HG02642 (cell line): ENCODE measurements around the gene TEX26.

Source experiments
- ATAC-seq: cut with Tn5 transposase; IDR thresholded peaks from one replicate; pipeline ENCODE4 v1.9.1; 2021; ENCODE audit warnings: mild to moderate bottlenecking; ENCODE audit not compliant: unreplicated experiment, poor library complexity

The TEX26 gene

DNA sequence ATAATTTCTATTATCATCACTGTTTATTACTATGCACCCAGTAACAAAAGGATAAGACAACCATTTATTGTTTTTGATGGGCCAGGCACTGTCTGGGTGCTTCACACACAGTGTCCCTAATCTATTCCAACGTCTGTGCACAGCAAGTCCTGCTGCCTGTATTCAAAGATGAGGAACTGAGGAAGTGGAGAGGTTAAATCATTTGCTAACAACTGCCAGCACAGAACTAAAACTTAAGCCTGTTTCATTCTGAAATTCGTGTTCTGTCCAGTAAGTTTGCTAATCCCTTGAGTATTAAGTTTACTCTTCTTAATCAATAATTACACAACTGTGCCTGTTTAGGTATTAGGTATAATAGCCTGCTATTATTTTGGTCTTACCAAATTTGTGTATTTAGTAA is 41.9 kb downstream of the TEX26 start:
- no peak for ATAC-seq

DNA sequence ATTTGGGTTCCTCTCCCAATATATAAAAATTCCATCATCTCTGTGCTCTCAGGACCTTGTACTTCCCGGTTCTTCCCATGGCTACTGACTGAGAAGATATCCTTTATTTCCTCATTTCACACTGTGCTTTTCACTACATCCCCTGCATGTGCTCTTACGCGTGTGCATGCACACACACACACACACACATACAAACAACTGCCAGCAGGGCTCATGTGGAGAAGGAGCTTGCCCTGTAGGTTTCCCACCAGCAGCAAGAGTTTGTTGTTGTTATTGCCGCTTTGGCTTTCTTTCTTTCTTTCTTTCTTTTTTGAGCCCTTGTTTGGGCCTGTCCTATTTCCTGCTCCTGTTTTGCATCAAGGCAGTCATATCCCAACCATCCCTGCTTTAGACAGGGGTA is 43.6 kb downstream of the TEX26 start:
- no peak for ATAC-seq

- peak; percentile 41 for ATAC-seq
Observed at GRCh38 chr13:30978981-30979956, 46.8 kb downstream of the TEX26 start.

DNA sequence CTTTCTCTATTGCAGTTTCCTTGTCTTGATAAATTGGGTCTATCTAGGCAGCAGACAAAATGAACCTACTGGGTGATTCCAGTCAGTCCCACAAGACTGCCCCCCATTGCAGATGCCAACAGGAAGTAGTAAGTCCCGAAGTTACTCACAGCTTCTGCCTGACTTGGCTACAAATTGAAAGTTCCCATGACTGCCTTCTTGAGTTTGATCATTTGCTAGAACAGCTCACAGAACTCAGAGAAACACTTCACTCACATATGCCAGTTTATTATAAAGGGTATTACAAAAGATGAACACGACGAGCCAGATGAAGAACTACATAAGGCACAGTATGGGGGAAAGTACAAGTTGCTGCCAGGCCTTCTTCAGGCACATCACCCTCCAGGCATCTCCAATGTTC is 50.0 kb downstream of the TEX26 start:
- ATAC-seq: no peak

GRCh38 chr13:30982906-30983305 is 50.5 kb downstream of the TEX26 start:
- no peak for ATAC-seq

DNA sequence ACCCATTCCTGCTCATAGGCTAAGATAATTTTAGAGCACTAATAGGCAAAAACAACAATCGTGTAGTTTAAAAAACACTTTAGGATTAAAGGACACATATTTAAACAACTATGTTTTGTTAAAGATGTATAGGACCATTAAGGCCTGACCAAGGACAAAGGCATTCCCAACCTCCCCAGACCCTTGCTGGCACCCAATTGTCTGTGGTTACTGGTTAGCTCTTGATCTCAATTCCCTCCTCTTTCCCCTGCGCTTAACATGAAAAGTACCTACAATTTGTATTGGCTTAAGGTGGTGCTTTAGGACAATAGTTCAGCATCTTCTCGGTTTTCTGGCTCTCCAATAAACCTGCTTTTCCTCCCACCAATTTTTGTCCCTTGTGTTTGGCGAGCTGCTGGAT is 51.0 kb downstream of the TEX26 start:
- ATAC-seq: no peak

DNA sequence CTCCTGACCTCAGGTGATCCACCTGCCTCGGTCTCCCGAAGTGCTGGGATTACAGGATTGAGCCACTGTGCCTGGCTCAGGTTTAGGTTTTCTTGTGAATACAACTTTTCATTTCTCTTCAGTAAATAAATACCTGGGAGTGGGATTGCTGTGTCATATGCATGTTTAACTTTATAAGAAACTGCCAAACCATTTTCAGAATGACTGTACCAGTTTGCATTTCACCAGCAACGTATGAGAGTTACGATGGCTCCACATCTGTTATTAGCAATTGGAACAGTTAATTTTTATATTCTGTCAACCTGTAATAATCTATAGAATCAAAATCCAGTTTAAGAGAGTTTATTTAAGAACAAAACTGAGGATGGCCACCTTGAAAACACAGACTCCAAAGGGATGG is 52.2 kb downstream of the TEX26 start:
- peak; percentile 61 for ATAC-seq

GRCh38 chr13:30985637-30986205 is 53.3 kb downstream of the TEX26 start:
- ATAC-seq: no peak

- ATAC-seq: no peak
Observed at GRCh38 chr13:30991184-30991583, 58.7 kb downstream of the TEX26 start.

DNA sequence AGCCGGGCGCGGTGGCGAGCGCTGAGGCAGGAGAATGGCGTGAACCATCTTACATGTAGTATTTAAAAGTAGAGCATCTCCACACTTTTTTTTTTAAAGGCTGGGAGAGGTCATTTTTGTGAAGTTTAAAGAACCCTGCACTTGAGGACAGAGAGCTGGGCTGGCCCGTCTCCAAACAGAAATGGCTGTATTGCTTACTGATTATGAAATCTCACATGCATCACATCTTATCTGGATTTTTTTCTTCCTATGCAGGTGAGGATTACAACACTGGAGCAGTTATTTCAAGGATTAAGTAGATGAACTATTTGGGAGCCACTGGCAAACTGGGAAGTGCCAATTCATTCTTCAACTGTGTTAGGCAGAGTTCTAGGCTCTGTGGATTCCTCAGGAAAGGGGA is 59.5 kb downstream of the TEX26 start:
- ATAC-seq: no peak

DNA sequence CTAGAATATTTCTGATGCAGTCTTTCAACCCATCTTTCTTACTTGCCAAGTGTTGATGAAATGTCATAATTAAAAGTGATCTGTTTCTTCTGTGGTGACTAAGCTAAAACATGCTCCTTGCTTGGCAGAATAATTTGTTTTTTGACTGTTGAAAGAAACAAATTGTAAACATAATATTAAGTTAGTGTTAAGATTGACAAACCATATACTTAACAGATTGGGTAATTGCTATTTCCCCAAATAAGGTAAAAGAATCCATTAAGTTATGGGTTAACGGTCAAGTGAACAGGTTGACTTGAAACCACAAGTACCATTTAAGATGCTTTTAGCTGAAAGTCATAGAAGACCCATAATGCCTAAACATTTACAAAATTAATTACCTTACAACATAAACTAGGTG is 62.9 kb downstream of the TEX26 start:
- no peak for ATAC-seq

DNA sequence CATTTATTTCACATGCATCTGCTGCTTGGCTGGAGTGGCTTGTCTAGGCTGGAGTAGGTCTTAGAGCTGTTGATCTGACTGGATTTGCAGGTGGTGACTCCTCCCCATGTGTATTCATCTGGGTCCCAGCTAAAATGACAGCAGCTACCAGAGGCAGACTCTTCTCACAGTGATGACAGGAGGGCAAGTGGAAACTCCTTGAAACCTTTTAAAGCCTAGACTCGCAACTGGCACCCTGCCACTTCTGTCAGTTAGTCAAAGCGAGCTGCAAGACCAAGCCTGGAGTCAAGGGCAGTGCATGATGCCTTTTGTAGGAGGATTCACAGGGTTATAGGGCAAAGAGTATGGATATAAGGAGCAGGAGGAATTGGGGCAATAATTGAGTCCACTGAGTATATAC is 65.2 kb downstream of the TEX26 start:
- ATAC-seq: no peak

DNA sequence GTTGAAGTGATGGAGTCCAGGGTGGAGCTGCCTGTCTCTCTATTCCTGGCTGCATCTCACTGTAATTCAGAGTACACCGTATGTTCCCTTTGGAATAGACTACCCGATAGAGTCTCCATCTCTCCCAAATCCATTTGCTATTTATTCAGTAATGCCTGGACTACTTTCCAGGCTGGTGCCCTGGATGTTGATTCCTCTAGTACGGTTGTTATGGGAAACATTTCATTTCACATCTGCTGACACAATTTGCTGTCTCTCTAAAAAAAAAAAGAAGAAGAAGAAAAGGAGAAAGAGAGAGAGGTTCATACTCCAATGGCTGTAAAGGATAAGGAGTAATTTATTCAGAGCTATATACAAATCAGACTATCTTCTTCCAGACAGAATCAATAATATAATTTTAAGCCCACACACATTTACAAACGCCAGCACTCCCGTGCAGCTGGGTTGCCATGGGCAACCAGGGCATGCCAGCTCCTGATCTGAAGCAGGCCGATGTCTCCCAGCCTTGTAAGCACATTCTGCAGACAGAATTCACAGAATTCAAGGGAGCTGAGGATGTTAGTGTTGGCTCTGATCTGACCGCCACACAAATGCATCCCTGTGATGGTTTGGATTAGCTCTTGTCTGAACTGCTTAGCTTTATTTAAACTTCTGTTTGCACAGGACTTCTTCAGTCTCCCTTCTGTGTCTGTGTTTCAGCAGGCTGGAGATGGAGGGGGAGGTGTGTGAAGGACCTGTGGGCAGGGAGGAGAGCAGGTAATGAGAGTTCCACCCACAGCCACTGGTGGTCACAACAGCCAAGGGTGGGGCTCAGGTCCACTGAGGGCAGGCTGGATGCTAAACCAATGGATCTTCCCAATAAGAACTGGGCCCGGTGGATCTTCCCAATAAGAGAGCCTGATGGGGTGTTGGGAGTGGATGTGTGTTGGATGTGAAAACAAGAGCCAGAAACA is 66.0 kb downstream of the TEX26 start:
- ATAC-seq: no peak

- no peak for ATAC-seq
Observed at GRCh38 chr13:31000889-31001288, 68.4 kb downstream of the TEX26 start.

- no peak for ATAC-seq
Observed at GRCh38 chr13:31001647-31002046, 69.2 kb downstream of the TEX26 start.

GRCh38 chr13:31005066-31005465 is 72.6 kb downstream of the TEX26 start:
- no peak for ATAC-seq

DNA sequence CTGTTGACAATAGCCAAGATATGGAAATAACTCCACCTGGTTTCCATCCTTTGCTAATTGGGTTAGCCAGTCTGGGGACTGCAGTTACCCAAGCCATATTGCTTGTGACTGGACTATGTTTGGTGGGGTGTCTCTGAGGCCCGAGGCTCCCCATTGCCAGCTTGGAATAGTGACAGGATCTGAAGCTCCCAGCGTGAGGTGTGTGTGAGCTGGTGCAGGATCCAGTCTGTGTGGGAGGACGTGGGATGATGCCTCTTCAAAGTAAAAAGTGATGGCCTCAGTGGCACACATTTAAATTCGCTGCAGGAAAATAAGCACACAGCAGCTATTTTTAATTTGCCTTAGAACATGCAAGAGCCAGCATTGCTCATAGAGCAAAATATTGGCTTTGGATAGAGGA is 75.0 kb downstream of the TEX26 start:
- no peak for ATAC-seq

GRCh38 chr13:31008400-31009115 is 76.1 kb downstream of the TEX26 start:
- no peak for ATAC-seq

DNA sequence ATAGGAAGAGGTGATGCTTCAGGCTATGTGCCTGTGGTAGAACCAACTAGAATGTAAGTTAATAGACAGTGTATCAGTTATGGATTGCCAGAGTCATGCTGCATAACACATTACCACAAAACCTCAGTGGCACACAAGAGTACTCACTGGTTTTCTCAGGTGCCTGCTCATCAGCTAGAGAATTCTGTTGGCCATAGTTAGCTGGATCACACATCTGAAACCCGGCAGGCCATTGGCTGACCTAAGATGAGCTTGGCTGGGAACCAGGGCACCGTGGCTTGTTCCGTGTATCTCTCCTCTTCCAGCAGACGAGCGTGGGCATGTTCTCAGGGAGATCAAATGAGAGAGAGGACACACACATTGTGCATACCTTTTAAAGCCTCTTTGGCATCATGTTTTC is 76.7 kb downstream of the TEX26 start:
- ATAC-seq: no peak

- no peak for ATAC-seq
Observed at GRCh38 chr13:31010296-31010695, 77.8 kb downstream of the TEX26 start.
